GM21786 (cell line): ENCODE results near the gene TDRD9.

ENCODE experiments used
- ATAC-seq: cut with Tn5 transposase; IDR thresholded peaks from one replicate; pipeline ENCODE4 v1.9.1; 2021; ENCODE audit not compliant: unreplicated experiment

The TDRD9 gene

DNA sequence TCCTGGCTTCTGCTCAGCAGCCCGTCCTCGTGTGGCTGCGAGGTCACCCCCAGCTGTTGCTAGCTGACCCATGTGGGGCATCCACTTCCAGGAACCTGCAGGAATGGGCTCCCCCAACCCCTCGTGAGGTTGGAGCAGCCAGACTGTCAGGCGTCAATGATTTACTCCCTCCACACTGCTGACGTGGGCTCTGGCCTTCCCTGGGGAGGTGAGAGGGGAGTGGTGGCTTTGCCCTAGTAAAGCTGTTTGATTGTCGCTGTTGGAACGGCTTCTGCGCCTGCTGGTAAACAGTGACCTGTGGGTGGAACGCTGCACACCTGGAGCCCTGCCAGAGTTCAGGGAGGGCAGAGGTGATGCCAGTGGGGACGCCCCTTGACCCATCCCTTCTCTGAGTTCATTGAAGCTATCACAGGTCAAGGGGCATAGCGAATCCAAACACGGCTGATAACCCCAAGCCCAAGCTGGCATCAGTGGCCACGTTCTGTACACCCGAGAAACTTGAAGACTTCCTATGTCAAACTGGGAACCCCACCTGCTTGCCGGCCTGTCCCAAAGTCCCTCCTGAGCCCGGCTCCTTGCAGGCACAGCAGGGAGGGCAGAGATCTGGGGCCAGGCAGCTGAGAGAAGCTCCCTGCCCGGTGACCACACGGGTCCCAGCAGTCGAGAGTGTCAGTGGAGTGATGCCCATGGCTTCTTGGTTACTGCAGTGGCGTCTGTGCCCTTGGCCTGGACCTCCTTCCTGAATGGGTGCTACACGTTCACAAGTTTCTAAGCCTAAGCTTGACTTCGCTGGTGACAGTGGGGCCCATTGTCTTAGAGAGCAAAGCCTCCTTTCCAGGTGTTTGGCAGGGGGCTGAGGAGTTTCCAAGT, 160.0 kb downstream of the TDRD9 start:
- ATAC-seq, result no peak

DNA sequence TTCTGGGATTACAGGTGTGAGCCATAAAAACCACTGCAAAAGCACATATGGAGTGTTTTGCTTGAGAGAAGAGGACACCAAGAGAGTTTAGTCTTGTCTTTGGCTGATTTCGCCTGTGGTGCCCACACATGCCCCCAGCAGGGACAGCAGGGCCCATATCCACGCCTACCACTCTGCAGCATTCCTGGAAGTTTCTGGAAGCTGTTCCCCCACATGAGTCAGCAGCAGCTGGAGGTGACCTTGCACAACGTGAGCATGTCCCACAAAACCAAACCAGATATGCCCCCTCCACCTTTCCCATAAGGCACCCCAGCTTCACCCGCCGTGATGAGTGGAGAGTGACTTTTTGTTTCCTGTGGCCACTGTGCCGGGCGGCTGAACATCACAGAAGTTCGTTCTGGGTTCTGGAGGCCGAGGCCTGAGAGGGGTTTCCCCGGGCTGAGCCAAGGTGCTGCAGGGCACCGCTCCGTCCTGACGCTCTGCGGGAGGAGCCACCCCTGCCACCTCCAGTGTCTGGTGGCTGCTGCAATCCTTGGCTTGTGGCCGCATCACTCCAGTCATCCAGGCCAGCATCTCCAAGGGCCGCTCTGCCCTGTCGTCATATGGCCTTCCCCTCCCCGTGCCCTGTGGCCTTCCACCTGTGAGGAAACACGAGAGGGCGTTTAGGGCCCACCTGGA, 162.0 kb downstream of the TDRD9 start:
- ATAC-seq, result no peak

GRCh38 chr14:104091061-104091926, 163.0 kb downstream of the TDRD9 start:
- no peak for ATAC-seq

- ATAC-seq, result no peak
Measured at GRCh38 chr14:104091927-104092771, 163.9 kb downstream of the TDRD9 start.

DNA sequence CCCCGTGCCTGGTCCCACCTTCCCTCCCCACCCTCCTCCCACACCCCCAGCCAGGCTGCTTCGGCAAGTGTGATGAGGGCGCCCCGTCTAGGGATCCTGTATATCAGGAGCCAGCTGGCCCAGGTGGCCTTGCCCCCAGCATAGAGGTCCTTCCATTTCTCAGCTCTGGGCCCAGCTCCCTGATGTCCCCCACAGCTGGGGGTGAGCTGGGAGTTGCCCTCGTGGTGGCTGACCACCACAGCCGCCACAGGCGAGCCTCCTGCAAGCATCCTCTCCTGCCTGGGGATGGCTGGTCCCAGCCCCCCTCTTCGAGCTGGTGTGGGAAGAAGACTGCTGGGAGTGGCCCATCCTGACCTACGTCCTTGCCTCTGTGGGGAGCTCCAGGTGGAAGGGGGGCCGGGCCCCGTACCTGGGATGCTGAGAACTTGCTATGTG, 164.7 kb downstream of the TDRD9 start:
- no peak for ATAC-seq

DNA sequence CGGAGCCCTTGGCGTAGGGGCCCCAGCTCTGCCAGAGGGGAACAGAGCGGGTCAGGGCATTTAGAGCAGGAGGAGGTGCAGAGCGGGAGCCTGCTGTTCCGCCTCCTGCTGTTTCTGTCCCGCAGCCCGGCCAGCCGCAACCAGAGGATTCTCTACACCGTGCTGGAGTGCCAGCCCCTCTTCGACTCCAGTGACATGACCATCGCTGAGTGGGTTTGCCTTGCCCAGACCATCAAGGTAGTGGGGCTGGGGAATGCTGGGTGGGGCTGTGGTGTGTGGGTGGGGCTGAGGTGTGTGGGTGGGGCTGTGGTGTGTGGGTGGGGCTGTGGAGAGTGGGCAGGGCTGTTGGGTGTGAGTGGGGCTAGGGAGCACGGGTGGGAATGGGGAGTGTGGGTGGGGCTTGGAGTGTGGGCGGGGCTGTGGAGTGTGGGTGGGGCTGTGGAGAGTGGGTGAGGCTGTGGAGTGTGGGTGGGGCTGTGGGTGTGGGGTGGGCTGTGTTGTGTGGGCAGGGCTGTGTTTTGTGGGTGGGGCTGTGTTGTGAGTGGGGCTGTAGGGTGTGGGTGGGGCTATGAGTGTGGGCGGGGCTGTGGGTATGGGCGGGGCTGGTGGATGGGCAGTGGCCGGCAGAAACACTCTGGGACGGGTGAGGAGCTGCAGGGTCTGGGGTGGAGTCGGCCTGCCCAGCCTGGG, 165.3 kb downstream of the TDRD9 start:
- no peak for ATAC-seq

DNA sequence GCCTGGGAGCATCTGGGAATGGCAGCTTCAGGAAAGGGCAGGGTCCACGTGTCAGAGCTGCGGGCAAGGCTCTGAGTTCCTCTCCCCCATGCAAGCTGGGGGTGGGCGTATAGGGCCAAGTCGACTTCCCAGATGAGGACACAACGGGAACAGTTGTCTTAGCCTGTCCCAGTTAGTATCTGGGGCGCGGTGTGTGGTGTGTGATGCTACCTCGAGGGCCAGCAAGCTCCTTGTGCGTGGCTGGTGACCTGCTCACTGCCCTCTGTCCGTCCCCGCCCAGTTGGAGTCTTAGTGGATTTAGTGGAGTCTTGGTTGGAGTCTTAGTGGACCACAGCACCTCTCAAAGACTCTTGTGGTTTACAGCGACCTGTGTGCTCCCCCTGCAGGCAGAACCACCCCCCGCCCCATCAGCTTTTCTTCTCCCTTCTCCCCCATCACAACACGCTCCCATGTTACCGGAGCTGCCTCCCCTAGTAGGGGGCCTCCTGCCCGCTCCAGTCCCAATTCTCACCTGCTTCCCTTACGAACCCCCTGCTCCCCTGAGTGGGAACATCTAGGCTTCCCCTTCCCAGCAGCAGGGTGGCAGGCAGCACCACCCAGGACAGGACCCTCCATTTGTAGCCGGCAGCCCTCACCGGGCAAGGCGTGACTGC, 165.9 kb downstream of the TDRD9 start:
- no peak for ATAC-seq

GRCh38 chr14:104094709-104095425, 166.6 kb downstream of the TDRD9 start:
- ATAC-seq, result no peak

GRCh38 chr14:104095426-104096310, 167.4 kb downstream of the TDRD9 start:
- no peak for ATAC-seq

DNA sequence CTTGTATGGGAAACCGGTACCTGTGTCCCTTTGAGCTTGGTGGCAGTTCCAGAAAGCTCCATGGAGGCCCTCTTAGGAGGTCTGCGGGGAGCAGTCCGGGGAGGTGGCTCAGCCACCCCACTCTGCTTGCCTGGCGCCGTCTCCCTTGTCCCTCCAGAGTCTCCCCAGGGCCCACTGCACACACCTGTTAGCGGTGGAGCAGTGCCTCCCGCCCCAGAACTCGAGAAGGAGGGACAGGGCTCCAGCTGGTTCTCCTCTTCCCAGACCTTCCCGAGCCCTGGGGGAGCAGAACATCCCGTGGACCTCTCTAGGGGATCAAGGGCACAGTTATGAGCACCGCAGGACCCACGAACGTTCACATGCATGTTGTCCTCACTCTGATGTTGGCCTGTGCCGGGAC, 168.1 kb downstream of the TDRD9 start:
- no peak for ATAC-seq

- no peak for ATAC-seq
Measured at GRCh38 chr14:104096751-104097700, 168.8 kb downstream of the TDRD9 start.

GRCh38 chr14:104098272-104099095, 170.2 kb downstream of the TDRD9 start:
- no peak for ATAC-seq

GRCh38 chr14:104099096-104100041, 171.1 kb downstream of the TDRD9 start:
- ATAC-seq, result no peak

- no peak for ATAC-seq
Measured at GRCh38 chr14:104100171-104101085, 172.2 kb downstream of the TDRD9 start.
